WTC11 (cell line): ENCODE measurements around the gene CDH2. TPM values are rescaled to one million over a fixed set of nuclear protein-coding genes. Genes with fewer than 3 reads are reported as not detected.

Experiments
- ATAC-seq: fragments of 200-7000 bp; cut with Tn5 transposase; 2 replicates; pipeline ENCODE4 v1.10.0; 2021; ENCODE audit warnings: mild to moderate bottlenecking, moderate library complexity
- CTCF ChIA-PET: fragments of 300-600 bp; sonication (Branson Sonifier 250); formaldehyde crosslinking; loops from one replicate; lab custom pipeline; 2021; ENCODE audit warnings: antibody characterized with exemption; lab: Charles Lee
- POLR2A ChIA-PET: fragments of 350-600 bp; sonication (Branson Sonifier 250); formaldehyde crosslinking; loops from one replicate; lab custom pipeline; 2021; ENCODE audit warnings: antibody characterized with exemption; lab: Charles Lee
- DNase-seq: peaks from one replicate; pipeline ENCODE4 v3.0.0; 2021; ENCODE audit warnings: low spot score
- H3K27ac Mint-ChIP-seq: 2 replicates; pipeline ENCODE4 v1.8.0; 2021; ENCODE audit warnings: mixed read lengths
- H3K27me3 Mint-ChIP-seq: 2 replicates; pipeline ENCODE4 v1.8.0; 2021; ENCODE audit warnings: low read depth, mild to moderate bottlenecking, moderate library complexity, mixed read lengths
- H3K36me3 Mint-ChIP-seq: 2 replicates; pipeline ENCODE4 v1.8.0; 2021; ENCODE audit warnings: mixed read lengths
- H3K4me1 Mint-ChIP-seq: 2 replicates; pipeline ENCODE4 v1.8.0; 2022; ENCODE audit warnings: mixed read lengths
- H3K4me3 Mint-ChIP-seq: 2 replicates; pipeline ENCODE4 v1.8.0; 2021; ENCODE audit warnings: mild to moderate bottlenecking, moderate library complexity, mixed read lengths
- H3K9me3 Mint-ChIP-seq: 2 replicates; pipeline ENCODE4 v1.8.0; 2021; ENCODE audit warnings: mixed read lengths
- ARID4B ChIP-seq: sonication (generic); formaldehyde crosslinking; IDR thresholded peaks from 2 replicates; pipeline ENCODE4 v1.8.0; 2023; ENCODE audit warnings: missing genetic modification reagents, mild to moderate bottlenecking, borderline replicate concordance
- ATF2 ChIP-seq: sonication (generic); formaldehyde crosslinking; IDR thresholded peaks from 2 replicates; pipeline ENCODE4 v1.8.1; 2022; ENCODE audit warnings: low read depth, missing genetic modification reagents, borderline replicate concordance
- ATF6 ChIP-seq: sonication (generic); formaldehyde crosslinking; IDR thresholded peaks from 2 replicates; pipeline ENCODE4 v1.8.1; 2023; ENCODE audit warnings: mild to moderate bottlenecking, missing genetic modification reagents
- CDX4 ChIP-seq: fragments of 250-450 bp; sonication (Bioruptor Pico); IDR thresholded peaks from 2 replicates; pipeline ENCODE4 v1.9.0; 2021; ENCODE audit warnings: moderate library complexity, mild to moderate bottlenecking, inconsistent platforms, borderline replicate concordance
- CREM ChIP-seq: sonication (generic); formaldehyde crosslinking; IDR thresholded peaks from 2 replicates; pipeline ENCODE4 v1.8.1; 2022; ENCODE audit warnings: mild to moderate bottlenecking, missing genetic modification reagents, moderate library complexity
- FOXP1 ChIP-seq: sonication (generic); formaldehyde crosslinking; IDR thresholded peaks from 2 replicates; pipeline ENCODE4 v1.8.0; 2022; ENCODE audit warnings: missing genetic modification reagents, mild to moderate bottlenecking, moderate library complexity, borderline replicate concordance
- GTF2I ChIP-seq: fragments of 250-450 bp; sonication (Bioruptor Pico); conservative IDR thresholded peaks from 2 replicates; pipeline ENCODE4 v1.4.0; 2021; ENCODE audit warnings: mild to moderate bottlenecking
- HMGA2 ChIP-seq: fragments of 250-450 bp; sonication (Bioruptor Pico); IDR thresholded peaks from 2 replicates; pipeline ENCODE4 v1.4.0; 2021; ENCODE audit warnings: mild to moderate bottlenecking, moderate library complexity
- IRF1 ChIP-seq: sonication (generic); formaldehyde crosslinking; IDR thresholded peaks from 2 replicates; pipeline ENCODE4 v1.8.0; 2023; ENCODE audit warnings: missing genetic modification reagents
- MLX ChIP-seq: sonication (generic); formaldehyde crosslinking; IDR thresholded peaks from 2 replicates; pipeline ENCODE4 v1.8.1; 2023; ENCODE audit warnings: mild to moderate bottlenecking, missing genetic modification reagents, moderate library complexity
- MYBL2 ChIP-seq: sonication (generic); formaldehyde crosslinking; IDR thresholded peaks from 2 replicates; pipeline ENCODE4 v1.8.1; 2023; ENCODE audit warnings: mild to moderate bottlenecking, moderate library complexity, missing genetic modification reagents
- NR3C1 ChIP-seq: sonication (generic); formaldehyde crosslinking; conservative IDR thresholded peaks from 2 replicates; pipeline ENCODE4 v1.8.1; 2023; ENCODE audit warnings: low read depth, mild to moderate bottlenecking, missing genetic modification reagents
- PREB ChIP-seq: sonication (generic); formaldehyde crosslinking; IDR thresholded peaks from 2 replicates; pipeline ENCODE4 v1.8.1; 2022; ENCODE audit warnings: mild to moderate bottlenecking, missing genetic modification reagents, moderate library complexity, borderline replicate concordance
- SMAD3 ChIP-seq: sonication (generic); formaldehyde crosslinking; IDR thresholded peaks from 2 replicates; pipeline ENCODE4 v1.8.0; 2022; ENCODE audit warnings: missing genetic modification reagents, mild to moderate bottlenecking, borderline replicate concordance
- SMAD4 ChIP-seq: sonication (generic); formaldehyde crosslinking; IDR thresholded peaks from 2 replicates; pipeline ENCODE4 v1.8.0; 2022; ENCODE audit warnings: mild to moderate bottlenecking, missing genetic modification reagents
- SOX15 ChIP-seq: fragments of 250-450 bp; sonication (Bioruptor Pico); IDR thresholded peaks from 2 replicates; pipeline ENCODE4 v1.9.0; 2021; ENCODE audit warnings: mild to moderate bottlenecking
- USF2 ChIP-seq: sonication (generic); formaldehyde crosslinking; IDR thresholded peaks from 2 replicates; pipeline ENCODE4 v1.8.1; 2023; ENCODE audit warnings: mild to moderate bottlenecking, missing genetic modification reagents, moderate library complexity
- ZNF396 ChIP-seq: fragments of 250-450 bp; sonication (Bioruptor Pico); IDR thresholded peaks from 2 replicates; pipeline ENCODE4 v1.8.0; 2021; ENCODE audit warnings: mild to moderate bottlenecking, moderate library complexity, borderline replicate concordance
- ZNF425 ChIP-seq: fragments of 250-450 bp; sonication (Bioruptor Pico); conservative IDR thresholded peaks from 2 replicates; pipeline ENCODE4 v1.9.0; 2021; ENCODE audit warnings: mild to moderate bottlenecking
- total RNA-seq: library from RNA; stranded (reverse); gene quantifications from 3 replicates; pipeline ENCODE4 v1.2.3, GENCODE V29; 2021

CDH2 gene
- total RNA-seq, 1 experiment from 2014 or later = 17.3 TPM

- TF ChIP-seq ATF6 (no peak), ZNF396 (CRISPR knock-in tag) (no peak), ATF2 (no peak)
Measured at GRCh38 chr18:27995770-27996502, 181.0 kb downstream of the CDH2 start (continued).

GRCh38 chr18:27994571-27994970, 182.4 kb downstream of the CDH2 start:
- Mint-ChIP-seq H3K4me1 (peaks cover 5% of the 10 kb centered on the region; the same call in 1 of the 2 replicates), H3K27me3 (no peaks in the 10 kb centered on the region), H3K4me3 (no peak overlapping the region), H3K36me3 (no peaks in the 10 kb centered on the region; the same call in 1 of the 2 replicates), H3K9me3 (no peaks in the 10 kb centered on the region), H3K27ac (no peak overlapping the region)
- no peak for DNase-seq
- POLR2A ChIA-PET = no interaction called here
- CTCF ChIA-PET = interaction anchor here (0.6 kb wide), 1 partner anchor 100 kb away, joined by 3 read pairs; no protein-coding TSS in a partner anchor
- ATAC-seq = no peak
- no peak for TF ChIP-seq MLX (CRISPR knock-in tag)
- no peak for TF ChIP-seq FOXP1 (CRISPR knock-in tag)
- no peak for TF ChIP-seq ARID4B (CRISPR knock-in tag)
- TF ChIP-seq ZNF396 (CRISPR knock-in tag) = no peak
- TF ChIP-seq NR3C1 (CRISPR knock-in tag) = no peak
- TF ChIP-seq SMAD3 (CRISPR knock-in tag) = no peak
- TF ChIP-seq GTF2I = no peak
- no peak for TF ChIP-seq CDX4 (CRISPR knock-in tag)
- TF ChIP-seq USF2 (CRISPR knock-in tag) = no peak
- TF ChIP-seq SOX15 (CRISPR knock-in tag) = no peak
- no peak for TF ChIP-seq IRF1 (CRISPR knock-in tag)
- TF ChIP-seq MYBL2 = no peak
- no peak for TF ChIP-seq SMAD4 (CRISPR knock-in tag)
- no peak for TF ChIP-seq PREB (CRISPR knock-in tag)
- no peak for TF ChIP-seq ZNF425 (CRISPR knock-in tag)
- no peak for TF ChIP-seq CREM (CRISPR knock-in tag)
- TF ChIP-seq HMGA2 (CRISPR knock-in tag) = no peak
